Stimulated activated CD8-positive, alpha-beta memory T cell treated with anti-CD3 and anti-CD28 coated beads, Interleukin-15, amount 100 ng/mL, for 24 hours (primary cell): ENCODE measurements around the gene CADPS2.

Experiments used
- DNase-seq: peaks from one replicate; pipeline ENCODE4 v3.0.0-alpha.2; 2020; ENCODE audit warnings: low read depth

CADPS2 gene

DNA sequence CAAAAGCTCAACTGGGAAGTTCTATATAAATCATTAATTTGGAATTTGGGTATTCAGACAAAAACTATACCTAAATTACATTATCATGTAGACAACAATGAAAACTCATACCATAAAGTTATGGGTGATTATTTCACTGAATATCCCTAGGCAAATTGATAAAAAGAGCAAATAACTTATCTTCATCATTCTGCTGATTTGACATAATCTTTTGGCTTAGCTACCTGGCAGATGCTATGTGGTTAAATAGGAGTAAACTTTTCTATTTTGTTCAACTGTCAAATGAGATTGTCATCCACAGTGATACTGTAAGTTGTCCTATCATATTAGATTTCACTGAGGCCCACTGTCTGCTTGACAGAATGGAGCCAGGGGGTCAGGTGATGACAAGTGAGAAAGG, 432.8 kb downstream of the CADPS2 start:
- no peak for DNase-seq

DNA sequence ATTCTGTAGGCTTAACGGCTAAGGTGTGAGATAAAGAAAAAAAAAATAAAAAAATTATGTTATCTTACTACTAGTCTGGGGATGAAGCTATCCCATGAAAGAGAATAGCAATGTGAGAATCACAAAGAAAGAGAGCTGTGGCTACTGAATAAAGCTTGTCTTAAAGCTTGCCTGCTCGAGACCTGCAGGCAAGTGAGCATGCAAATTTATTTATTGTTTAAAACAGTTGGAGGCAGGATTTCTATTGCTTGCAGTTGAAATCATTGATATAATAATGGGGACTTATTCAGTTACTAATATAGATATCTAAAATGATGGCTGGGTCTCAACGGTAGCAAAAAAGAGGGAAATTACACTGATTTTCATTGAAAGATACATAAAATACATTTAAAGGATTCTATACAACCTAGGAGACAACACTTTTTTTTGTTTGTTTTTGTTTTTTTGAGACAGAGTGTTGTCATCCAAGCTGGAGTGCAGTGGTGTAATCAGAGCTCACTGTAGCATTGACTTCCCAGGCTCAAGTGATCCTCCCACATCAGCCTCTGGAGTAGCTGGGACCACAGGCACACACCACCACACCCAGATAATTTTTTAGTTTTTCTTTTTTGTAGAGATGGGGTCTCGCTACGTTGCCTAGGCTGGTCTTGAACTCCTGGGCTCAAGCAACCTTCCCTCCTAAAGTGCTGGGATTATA, 437.2 kb downstream of the CADPS2 start:
- DNase-seq: no peak

DNA sequence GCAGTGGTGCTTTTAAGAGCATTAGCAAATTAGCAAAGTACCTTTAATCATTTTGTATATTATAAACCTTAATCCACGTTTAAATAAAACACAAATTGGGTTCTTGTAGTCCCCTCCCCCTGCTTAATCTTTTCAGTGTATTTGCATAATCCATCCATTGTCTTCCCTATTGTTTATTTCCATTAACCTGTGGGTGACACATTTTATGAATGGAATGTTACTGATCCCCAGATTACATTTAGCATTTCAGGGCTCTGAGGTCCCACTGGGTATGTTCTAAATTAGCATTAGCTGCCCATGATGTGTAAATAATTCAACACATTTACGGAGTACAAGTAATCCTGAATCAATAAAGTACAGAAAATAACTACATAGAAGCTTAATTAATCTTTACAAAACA, 443.3 kb downstream of the CADPS2 start:
- DNase-seq: no peak

DNA sequence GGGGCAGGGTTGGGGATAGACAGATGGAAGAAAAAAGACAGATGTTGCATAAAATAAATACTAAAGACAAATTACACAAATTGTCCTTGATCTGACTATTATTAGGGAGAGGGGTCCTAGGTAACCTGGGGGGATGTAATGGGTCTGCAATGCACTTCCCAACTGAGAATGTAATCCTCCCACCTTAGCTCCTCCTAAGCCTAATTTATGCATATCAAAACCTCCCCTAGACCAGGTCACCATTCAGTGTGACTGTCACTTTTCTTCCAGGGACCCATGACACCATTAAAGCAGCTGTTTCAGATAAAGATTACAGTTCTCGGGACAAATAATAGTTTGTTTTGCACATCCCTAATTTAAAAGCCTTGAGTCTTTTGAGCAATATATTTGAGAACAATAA, 447.8 kb downstream of the CADPS2 start:
- DNase-seq: no peak

- no peak for DNase-seq
Measured at GRCh38 chr7:122438006-122438405, 448.3 kb downstream of the CADPS2 start.

- no peak for DNase-seq
Measured at GRCh38 chr7:122433765-122434164, 452.5 kb downstream of the CADPS2 start.

GRCh38 chr7:122430710-122431109, 455.6 kb downstream of the CADPS2 start:
- DNase-seq: no peak

DNA sequence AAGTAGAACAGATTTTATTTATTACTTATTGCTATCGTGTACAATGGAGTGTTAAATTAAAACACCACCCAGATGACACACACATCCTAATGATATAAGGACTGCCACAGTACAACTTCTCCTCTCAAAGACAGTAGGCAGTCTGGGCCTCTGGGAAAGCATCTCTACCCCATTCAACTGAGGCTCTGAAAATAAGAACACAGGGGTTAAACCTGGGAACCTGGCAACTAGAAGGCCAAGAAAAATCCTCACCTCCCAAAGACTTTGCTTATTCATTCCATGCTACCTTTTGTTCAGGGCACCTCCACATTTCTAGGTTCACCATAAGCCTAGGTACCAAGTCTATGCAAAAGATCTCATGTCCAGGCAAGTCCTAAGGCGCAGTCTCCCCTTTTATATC, 456.3 kb downstream of the CADPS2 start:
- DNase-seq: no peak

- no peak for DNase-seq
Measured at GRCh38 chr7:122425731-122426130, 460.5 kb downstream of the CADPS2 start.

- DNase-seq: no peak
Measured at GRCh38 chr7:122423591-122423990, 462.7 kb downstream of the CADPS2 start.

GRCh38 chr7:122416336-122416735, 469.9 kb downstream of the CADPS2 start:
- no peak for DNase-seq

DNA sequence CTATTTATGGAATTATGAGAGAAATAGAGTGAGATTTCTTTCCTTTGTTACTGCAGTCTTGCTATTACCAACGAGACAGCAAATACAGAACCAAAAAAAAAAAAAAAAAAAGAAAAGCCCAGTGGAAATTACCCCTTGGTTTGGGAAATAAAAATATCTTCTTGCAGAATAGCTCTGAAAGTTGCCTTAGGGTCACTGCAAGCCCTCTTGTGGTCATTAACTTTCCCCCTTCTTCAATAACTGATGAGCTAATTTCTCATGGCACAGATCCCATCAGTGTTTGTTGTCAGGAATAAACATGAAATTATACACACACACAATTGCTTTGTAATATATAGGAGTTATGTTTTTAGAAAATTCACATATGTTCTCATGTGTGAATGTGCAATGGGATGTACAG, 470.8 kb downstream of the CADPS2 start:
- DNase-seq: no peak

- DNase-seq: no peak
Measured at GRCh38 chr7:122413339-122413738, 472.9 kb downstream of the CADPS2 start.

DNA sequence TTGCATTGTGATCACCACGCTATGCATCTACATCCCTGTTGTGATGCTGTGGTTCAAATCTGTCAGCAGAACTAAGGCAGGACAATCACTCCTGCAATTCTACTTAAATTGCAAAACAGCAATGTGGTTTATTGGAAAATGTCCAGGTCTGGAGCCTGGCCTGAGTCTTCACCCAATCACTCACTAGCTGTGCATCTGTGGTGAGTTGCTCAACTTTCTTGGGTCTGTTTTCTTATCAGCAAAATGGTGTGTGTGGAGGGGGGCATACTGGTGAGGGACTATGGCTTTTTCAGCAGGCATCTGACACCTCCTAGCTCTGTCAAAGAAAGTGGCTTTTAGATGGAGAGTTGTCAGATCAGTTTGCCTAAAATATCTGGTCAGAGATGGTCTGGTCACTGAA, 473.4 kb downstream of the CADPS2 start:
- DNase-seq: no peak

DNA sequence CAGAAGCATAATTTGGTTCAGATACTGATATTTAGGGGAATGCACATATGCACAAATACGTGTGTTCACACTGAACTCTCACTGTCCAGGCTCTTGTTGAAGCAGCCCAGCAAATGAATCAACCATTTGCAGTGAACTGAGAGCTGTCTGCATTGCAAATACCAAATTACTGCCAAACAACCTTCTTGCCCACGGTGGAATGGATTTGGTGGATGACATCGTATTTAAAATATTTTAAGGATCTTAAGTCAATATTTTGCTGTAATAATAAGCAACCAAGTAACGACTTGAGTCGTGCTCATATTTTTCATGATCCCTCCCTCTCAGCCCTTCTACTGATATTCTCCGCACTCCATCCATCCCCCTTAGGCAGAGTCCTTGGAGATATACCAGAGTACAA, 473.8 kb downstream of the CADPS2 start:
- DNase-seq: no peak

- DNase-seq: no peak
Measured at GRCh38 chr7:122407195-122407594, 479.1 kb downstream of the CADPS2 start.

GRCh38 chr7:122403113-122403512, 483.1 kb downstream of the CADPS2 start:
- DNase-seq: no peak

DNA sequence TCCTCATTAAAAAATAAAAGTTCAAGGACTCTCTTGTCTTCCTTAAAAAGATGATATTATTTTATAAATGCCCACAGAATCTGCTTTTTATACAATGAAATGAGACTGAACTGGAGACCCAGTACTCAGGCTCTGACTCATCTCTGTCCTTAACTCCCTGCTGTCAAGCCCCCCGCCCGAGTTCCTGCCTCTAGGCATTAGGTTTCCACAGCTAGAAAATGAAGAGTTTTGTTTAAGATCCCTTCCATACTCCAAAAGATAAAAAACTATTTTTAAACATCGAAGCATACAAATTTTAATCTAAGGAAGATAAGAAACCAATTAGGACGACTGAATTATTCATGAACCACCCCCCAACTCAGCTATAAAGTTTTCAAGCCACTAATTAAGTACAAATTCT, 484.0 kb downstream of the CADPS2 start:
- DNase-seq: no peak

DNA sequence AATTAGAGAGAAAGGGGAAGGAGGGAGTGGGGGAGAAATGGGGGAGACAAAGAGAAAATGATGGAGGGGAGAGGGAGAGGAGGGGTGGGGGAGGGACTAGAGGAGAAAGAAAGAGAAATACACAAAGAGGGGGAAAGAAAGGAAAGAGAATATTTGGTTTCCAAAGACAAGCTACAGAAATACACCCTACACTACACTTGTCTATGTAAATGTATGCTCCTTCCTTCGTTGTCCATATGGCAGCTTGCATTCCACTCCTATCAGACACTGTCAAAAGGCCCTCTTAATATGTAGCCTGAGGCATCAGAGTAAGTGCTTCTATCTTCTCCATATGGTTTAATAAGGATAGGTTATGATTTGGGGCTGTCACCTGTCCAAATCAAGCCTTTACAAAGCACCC, 488.9 kb downstream of the CADPS2 start:
- no peak for DNase-seq

DNA sequence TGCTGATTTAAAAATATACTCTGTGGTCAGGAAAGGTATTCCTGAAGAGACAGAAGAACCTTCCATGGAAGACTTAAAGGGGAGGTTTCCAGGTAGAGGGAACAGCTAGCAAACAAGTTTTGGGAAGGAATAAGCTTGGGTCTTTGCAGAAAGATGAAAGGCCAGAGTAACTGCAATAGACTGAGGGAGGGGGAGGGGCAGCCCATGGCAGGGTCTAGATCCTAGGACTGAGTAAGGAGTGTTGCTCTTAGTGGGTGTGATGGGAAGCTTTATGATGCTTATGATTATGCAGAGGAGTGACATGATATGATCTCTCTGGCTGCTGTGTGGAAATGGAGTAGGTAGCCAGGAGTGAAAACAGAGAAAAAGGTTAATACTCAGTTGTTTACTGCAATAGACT, 491.7 kb downstream of the CADPS2 start:
- DNase-seq: no peak

DNA sequence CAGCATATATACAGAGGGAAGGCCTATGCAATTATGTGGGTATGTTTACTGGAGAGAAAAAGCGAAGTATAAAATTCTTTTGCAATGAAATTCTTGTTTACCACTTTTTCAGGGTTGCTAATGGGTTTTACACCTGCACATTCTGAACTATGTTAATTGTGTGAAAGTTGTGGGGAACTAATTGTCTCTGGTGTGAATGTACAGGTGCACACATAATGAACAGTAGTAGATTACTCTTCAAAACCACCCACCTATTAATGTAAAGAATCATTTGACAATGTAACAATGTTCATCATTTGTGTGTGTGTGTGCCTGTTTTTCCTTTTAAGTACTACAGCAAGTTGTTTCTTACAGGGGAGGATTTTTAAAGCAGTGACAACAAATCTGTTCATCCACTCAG, 501.7 kb downstream of the CADPS2 start:
- DNase-seq: no peak

- DNase-seq: no peak
Measured at GRCh38 chr7:122383934-122384333, 502.3 kb downstream of the CADPS2 start.

DNA sequence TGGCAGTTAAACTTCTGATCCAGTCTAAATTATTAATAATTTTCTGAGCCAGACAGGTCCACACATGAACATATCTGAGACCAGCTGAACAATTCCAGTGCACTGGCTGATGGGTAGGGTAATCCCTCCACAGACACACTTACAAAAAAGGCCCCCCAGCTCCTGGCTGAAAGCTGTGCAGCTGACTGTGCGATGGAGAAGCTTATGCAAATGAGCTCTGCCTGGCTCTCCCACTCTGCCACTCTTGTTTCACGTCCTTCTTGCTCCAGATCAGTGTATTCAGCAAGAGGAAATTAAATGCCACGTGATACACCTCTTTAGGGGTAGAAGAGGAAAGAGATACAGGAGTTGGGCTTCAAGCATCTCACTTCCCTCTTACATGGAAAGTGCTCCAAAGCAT, 505.3 kb downstream of the CADPS2 start:
- DNase-seq: no peak

DNA sequence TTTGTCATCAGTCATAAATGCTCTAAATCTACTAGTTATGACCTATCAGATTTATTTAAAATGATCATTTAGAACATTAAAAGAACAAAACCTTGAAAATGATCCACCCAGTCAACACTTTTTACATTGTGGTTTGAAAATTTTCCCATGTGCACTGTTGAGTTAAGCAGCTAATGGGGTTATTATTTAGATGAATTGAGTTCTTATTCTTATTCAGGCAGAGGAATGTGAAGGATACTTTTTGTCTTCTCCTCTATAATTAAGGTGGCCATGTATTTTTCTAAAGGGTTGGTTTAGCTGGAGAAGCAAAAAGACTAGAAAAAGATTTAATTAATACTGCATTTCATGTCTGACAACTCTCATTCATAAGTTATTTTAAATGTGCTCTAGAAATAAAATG, 506.8 kb downstream of the CADPS2 start:
- DNase-seq: no peak

- DNase-seq: no peak
Measured at GRCh38 chr7:122369756-122370155, 516.5 kb downstream of the CADPS2 start.
